Neural cell (in vitro differentiated cells): ENCODE measurements around the gene MEF2D. TPM values are rescaled to one million over a fixed set of nuclear protein-coding genes. Genes with fewer than 3 reads are reported as not detected.

Source experiments
- H2AFZ ChIP-seq: fragments of 200-600, 300-800 bp; sonication (generic), shearing (Covaris generic); 2 replicates; pipeline ENCODE4 v1.6.0; 2014; ENCODE audit warnings: low read depth, mild to moderate bottlenecking, antibody characterized with exemption, low read length, moderate library complexity
- H3F3A ChIP-seq: fragments of 200-600 bp; shearing (Covaris generic); 2 replicates; pipeline ENCODE4 v1.6.1; 2016; ENCODE audit warnings: mild to moderate bottlenecking, moderate library complexity, mixed read lengths, antibody characterized with exemption, low read length; ENCODE audit not compliant: insufficient read depth, poor library complexity, severe bottlenecking
- H3K27ac ChIP-seq: fragments of 200-600, 300-800 bp; sonication (generic), shearing (Covaris generic); 2 replicates; pipeline ENCODE4 v1.5.1; 2014; ENCODE audit warnings: mild to moderate bottlenecking, low read length, moderate library complexity
- H3K27me3 ChIP-seq: fragments of 300-800, 200-600 bp; sonication (generic), shearing (Covaris generic); 2 replicates; pipeline ENCODE4 v1.6.0; 2014; ENCODE audit warnings: mild to moderate bottlenecking, low read depth, low read length, moderate library complexity; ENCODE audit not compliant: insufficient read depth
- H3K36me3 ChIP-seq: fragments of 300-800, 200-600 bp; sonication (generic), shearing (Covaris generic); 2 replicates; pipeline ENCODE4 v1.5.1; 2014; ENCODE audit warnings: mild to moderate bottlenecking, antibody characterized with exemption, low read length, moderate library complexity; ENCODE audit not compliant: insufficient read depth
- H3K4me2 ChIP-seq: fragments of 300-800, 200-600 bp; sonication (generic), shearing (Covaris generic); 2 replicates; pipeline ENCODE4 v1.6.0; 2014; ENCODE audit warnings: mild to moderate bottlenecking, low read length
- H3K4me3 ChIP-seq: fragments of 300-800, 200-600 bp; sonication (generic), shearing (Covaris generic); 2 replicates; pipeline ENCODE4 v1.5.1; 2014; ENCODE audit warnings: mild to moderate bottlenecking, low read length, moderate library complexity
- H3K79me2 ChIP-seq: fragments of 200-600 bp; shearing (Covaris generic); replicated peaks from 2 replicates; pipeline ENCODE4 v1.6.0; 2014; ENCODE audit warnings: mild to moderate bottlenecking, low read length, moderate library complexity; ENCODE audit not compliant: insufficient read depth
- H3K9ac ChIP-seq: fragments of 300-800, 200-600 bp; sonication (generic), shearing (Covaris generic); 2 replicates; pipeline ENCODE4 v1.6.1; 2016; ENCODE audit warnings: mild to moderate bottlenecking, low read length, mixed read lengths
- H3K9me2 ChIP-seq: fragments of 200-600 bp; shearing (Covaris generic); 2 replicates; pipeline ENCODE4 v1.6.1; 2016; ENCODE audit warnings: mild to moderate bottlenecking, low read length, mixed read lengths; ENCODE audit not compliant: insufficient read depth
- H3K9me3 ChIP-seq: fragments of 200-600, 300-800 bp; sonication (generic), shearing (Covaris generic); 2 replicates; pipeline ENCODE4 v1.6.1; 2016; ENCODE audit warnings: mild to moderate bottlenecking, mixed run types, low read length, moderate library complexity, mixed read lengths
- H4K20me1 ChIP-seq: fragments of 200-600 bp; shearing (Covaris generic); 2 replicates; pipeline ENCODE4 v1.6.1; 2016; ENCODE audit warnings: mild to moderate bottlenecking, mixed run types; ENCODE audit not compliant: insufficient read depth
- CTCF ChIP-seq: fragments of 450-650 bp; IDR thresholded peaks from 2 replicates; pipeline ENCODE4 v1.5.1; 2014; ENCODE audit warnings: antibody characterized with exemption, mild to moderate bottlenecking, moderate library complexity; ENCODE audit not compliant: poor library complexity, severe bottlenecking
- EP300 ChIP-seq: fragments of 450-650 bp; conservative IDR thresholded peaks from 2 replicates; pipeline ENCODE4 v1.6.1; 2014; ENCODE audit warnings: antibody characterized with exemption, mild to moderate bottlenecking, moderate library complexity; ENCODE audit not compliant: poor library complexity, severe bottlenecking
- EZH2 ChIP-seq: fragments of 200-600, 300-800 bp; shearing (Covaris generic), sonication (generic); IDR thresholded peaks from 2 replicates; pipeline ENCODE4 v1.6.1; 2014; ENCODE audit warnings: antibody characterized with exemption, low read length, borderline replicate concordance, mild to moderate bottlenecking; ENCODE audit not compliant: insufficient read depth, poor library complexity, severe bottlenecking
- MXI1 ChIP-seq: fragments of 450-650 bp; conservative IDR thresholded peaks from 2 replicates; pipeline ENCODE4 v1.6.1; 2014; ENCODE audit warnings: antibody characterized with exemption, mild to moderate bottlenecking; ENCODE audit not compliant: poor library complexity, severe bottlenecking
- POLR2AphosphoS5 ChIP-seq: IDR thresholded peaks from 2 replicates; pipeline ENCODE4 v1.6.1; 2012
- RAD21 ChIP-seq: fragments of 450-650 bp; conservative IDR thresholded peaks from 2 replicates; pipeline ENCODE4 v1.6.1; 2014; ENCODE audit warnings: antibody characterized with exemption, mild to moderate bottlenecking, moderate library complexity
- REST ChIP-seq: IDR thresholded peaks from 2 replicates; pipeline ENCODE4 v1.6.1; 2012; ENCODE audit warnings: borderline replicate concordance
- SMC3 ChIP-seq: fragments of 450-650 bp; conservative IDR thresholded peaks from 2 replicates; pipeline ENCODE4 v1.6.1; 2014; ENCODE audit warnings: antibody characterized with exemption, mild to moderate bottlenecking, moderate library complexity; ENCODE audit not compliant: poor library complexity
- polyA plus RNA-seq: library from polyadenylated mRNA; depleted of rRNA; stranded (reverse); fragments of >200 nt; gene quantifications from 2 replicates; pipeline ENCODE4 v1.2.3, GENCODE V29; 2014

Gene MEF2D
- polyA plus RNA-seq, 1 donor from 2014 or later, result 4.7 TPM

GRCh38 chr1:156496211-156496761 lies 4.3 kb downstream of the MEF2D start:
- TF ChIP-seq REST, result no peak
- no peak for TF ChIP-seq EP300
- peaks cover 83% of the 10 kb centered on the region for H3K79me2 ChIP-seq
- H3K9me2 ChIP-seq, result no peaks in the 10 kb centered on the region
- no peaks in the 10 kb centered on the region for H3K9me3 ChIP-seq
- peaks cover 3% of the 10 kb centered on the region for H4K20me1 ChIP-seq
- no peak overlapping the region for H3K27ac ChIP-seq
- H3K9ac ChIP-seq, result no peak overlapping the region
- H3K36me3 ChIP-seq, result no peaks in the 10 kb centered on the region
- H3K4me3 ChIP-seq, result no peak overlapping the region
- H2AFZ ChIP-seq, result no peak overlapping the region
- no peaks in the 10 kb centered on the region for H3F3A ChIP-seq
- no peaks in the 10 kb centered on the region for H3K27me3 ChIP-seq
- H3K4me2 ChIP-seq, result no peak overlapping the region

- Histone ChIP-seq H3F3A (no peaks in the 10 kb centered on the region), H3K4me3 (no peak overlapping the region), H2AFZ (no peak overlapping the region), H3K36me3 (no peaks in the 10 kb centered on the region), H3K27ac (no peak overlapping the region), H3K9ac (no peak overlapping the region), H3K9me2 (no peaks in the 10 kb centered on the region), H3K9me3 (no peaks in the 10 kb centered on the region), H3K27me3 (no peaks in the 10 kb centered on the region), H3K4me2 (no peak overlapping the region), H4K20me1 (peaks cover 3% of the 10 kb centered on the region), H3K79me2 (peaks cover 89% of the 10 kb centered on the region)
- TF ChIP-seq MXI1 (no peak), RAD21 (no peak), REST (no peak), POLR2AphosphoS5 (no peak), SMC3 (no peak), CTCF (no peak), EP300 (no peak), EZH2 (no peak)
Observed at GRCh38 chr1:156495401-156496140, 5.0 kb downstream of the MEF2D start.
